Left ventricle myocardium inferior (tissue), 1 donor: ENCODE measurements around the gene ATP2C2. TPM values are rescaled to one million over a fixed set of nuclear protein-coding genes. Genes with fewer than 3 reads are reported as not detected.

Source experiments
- DNase-seq: peaks from one replicate; pipeline ENCODE4 v3.0.0-alpha.2; 2020
- H3K27ac ChIP-seq: fragments of 200-600 bp; replicated peaks from 2 replicates; pipeline ENCODE4 v1.8.0; 2021
- H3K27me3 ChIP-seq: fragments of 200-600 bp; 2 replicates; pipeline ENCODE4 v1.8.0; 2021; ENCODE audit warnings: low read depth
- H3K36me3 ChIP-seq: fragments of 200-600 bp; 2 replicates; pipeline ENCODE4 v1.8.0; 2021
- H3K4me1 ChIP-seq: fragments of 200-600 bp; 2 replicates; pipeline ENCODE4 v1.8.0; 2021
- H3K4me3 ChIP-seq: fragments of 200-600 bp; 2 replicates; pipeline ENCODE4 v1.8.0; 2021; ENCODE audit warnings: mild to moderate bottlenecking, moderate library complexity
- H3K9me3 ChIP-seq: fragments of 200-600 bp; replicated peaks from 2 replicates; pipeline ENCODE4 v1.8.0; 2021
- CTCF ChIP-seq: fragments of 200-600 bp; IDR thresholded peaks from 2 replicates; pipeline ENCODE4 v1.8.0; 2021; ENCODE audit warnings: antibody characterized with exemption, mild to moderate bottlenecking, borderline replicate concordance
- intact Hi-C: fragments of 100-400 bp; cut with micrococcal nuclease; formaldehyde crosslinking; loops from one replicate; pipeline ENCODE4 v1.11.0; 2022
- total RNA-seq: library from RNA; stranded (reverse); fragmentation: NEBNext Ultra II Directional; extraction: Animal tissue kit (Norgen Biotek cat#: 25700); gene quantifications from one replicate; pipeline ENCODE4 v1.2.1, GENCODE V29; 2021
- donor health status: DM: no; HTN: yes; CAD: no; lungs with severe emphysema.

The ATP2C2 gene
- total RNA-seq, 1 donor from 2014 or later, result not detected

GRCh38 chr16:84459941-84460405 lies 91.6 kb downstream of the ATP2C2 start:
- intact Hi-C loops, result no loop called here
- Histone ChIP-seq H3K4me1 (peaks cover 5% of the 10 kb centered on the region), H3K27ac (no peak overlapping the region), H3K27me3 (no peaks in the 10 kb centered on the region), H3K9me3 (no peaks in the 10 kb centered on the region), H3K36me3 (no peaks in the 10 kb centered on the region), H3K4me3 (no peak overlapping the region)
- no peak for DNase-seq
- TF ChIP-seq CTCF, result no peak

GRCh38 chr16:84460406-84461028 lies 92.2 kb downstream of the ATP2C2 start:
- H3K36me3 ChIP-seq, result no peaks in the 10 kb centered on the region
- no peaks in the 10 kb centered on the region for H3K27me3 ChIP-seq
- H3K27ac ChIP-seq, result no peak overlapping the region
- intact Hi-C loops, result no loop called here
- H3K4me1 ChIP-seq, result peaks cover 5% of the 10 kb centered on the region
- no peak for DNase-seq
- no peak for TF ChIP-seq CTCF
- no peaks in the 10 kb centered on the region for H3K9me3 ChIP-seq
- no peak overlapping the region for H3K4me3 ChIP-seq

- Histone ChIP-seq H3K4me1 (peaks cover 5% of the 10 kb centered on the region), H3K36me3 (no peaks in the 10 kb centered on the region), H3K27ac (no peak overlapping the region), H3K9me3 (no peaks in the 10 kb centered on the region), H3K4me3 (no peak overlapping the region), H3K27me3 (no peaks in the 10 kb centered on the region)
- intact Hi-C loops, result no loop called here
- TF ChIP-seq CTCF, result no peak
- DNase-seq, result no peak
Measured at GRCh38 chr16:84461029-84461412, 92.7 kb downstream of the ATP2C2 start.

- H3K4me1 ChIP-seq, result peaks cover 5% of the 10 kb centered on the region
- DNase-seq, result no peak
- H3K4me3 ChIP-seq, result no peak overlapping the region
- H3K36me3 ChIP-seq, result peaks cover 4% of the 10 kb centered on the region
- no peaks in the 10 kb centered on the region for H3K27me3 ChIP-seq
- no peak overlapping the region for H3K27ac ChIP-seq
- TF ChIP-seq CTCF, result no peak
- H3K9me3 ChIP-seq, result peaks cover 6% of the 10 kb centered on the region
- intact Hi-C loops, result no loop called here
Measured at GRCh38 chr16:84461413-84462295, 93.3 kb downstream of the ATP2C2 start.

GRCh38 chr16:84462296-84463210 lies 94.2 kb downstream of the ATP2C2 start:
- no peak overlapping the region for H3K27ac ChIP-seq
- peaks cover 15% of the 10 kb centered on the region for H3K9me3 ChIP-seq
- H3K36me3 ChIP-seq, result peaks cover 13% of the 10 kb centered on the region
- H3K4me3 ChIP-seq, result no peak overlapping the region
- TF ChIP-seq CTCF, result no peak
- no peaks in the 10 kb centered on the region for H3K27me3 ChIP-seq
- intact Hi-C loops, result no loop called here
- no peak for DNase-seq
- peaks cover 5% of the 10 kb centered on the region for H3K4me1 ChIP-seq
